Measurements from ENCODE around the gene LTC4S. TPM values are rescaled to one million over a fixed set of nuclear protein-coding genes. Genes with fewer than 3 reads are reported as not detected.

Gene LTC4S
- total RNA-seq, 1 experiment from 2014 or later = not detected

DNA sequence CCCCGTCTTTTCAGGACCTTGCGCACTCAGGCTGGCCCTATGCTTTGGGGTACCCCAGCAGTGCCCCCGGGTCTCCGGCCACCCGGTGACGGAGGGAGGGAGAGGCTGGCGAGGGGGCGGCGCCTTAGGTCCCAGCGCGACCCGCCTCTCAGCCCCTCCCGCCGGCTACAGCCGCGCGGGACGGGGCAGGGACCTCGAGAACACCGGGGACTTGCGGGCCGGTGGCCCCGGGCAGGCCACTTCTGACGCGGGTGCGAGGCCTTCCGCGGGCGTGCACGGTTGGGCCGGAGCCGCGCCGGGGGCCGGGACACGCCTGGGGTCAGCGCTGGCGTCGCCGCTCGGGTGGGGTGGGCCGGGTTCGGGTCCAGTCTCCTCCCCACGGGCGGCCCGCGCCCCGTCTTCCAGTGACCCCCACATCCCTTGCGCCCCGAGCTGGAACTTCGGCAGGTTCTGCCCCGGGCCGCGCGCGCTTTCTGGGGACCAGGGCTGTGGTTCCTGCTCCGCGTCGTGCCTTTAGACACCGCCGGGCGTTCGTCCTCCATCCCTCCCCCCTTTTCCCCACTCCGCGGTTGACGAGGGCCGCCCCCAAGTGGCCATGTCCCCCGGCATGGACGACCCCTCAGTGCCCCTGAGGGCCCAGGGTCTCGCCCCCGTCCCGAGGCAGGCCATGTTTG is 23.1 kb downstream of the LTC4S start:
- DNase-seq (ENCODE audit: low read depth, low spot score) = no peak
- in situ Hi-C loops (cut with HindIII; ENCODE audit: low pct_unique_long_range_greater_than_20kb, low sequenced_read_pairs) = no loop called here

DNA sequence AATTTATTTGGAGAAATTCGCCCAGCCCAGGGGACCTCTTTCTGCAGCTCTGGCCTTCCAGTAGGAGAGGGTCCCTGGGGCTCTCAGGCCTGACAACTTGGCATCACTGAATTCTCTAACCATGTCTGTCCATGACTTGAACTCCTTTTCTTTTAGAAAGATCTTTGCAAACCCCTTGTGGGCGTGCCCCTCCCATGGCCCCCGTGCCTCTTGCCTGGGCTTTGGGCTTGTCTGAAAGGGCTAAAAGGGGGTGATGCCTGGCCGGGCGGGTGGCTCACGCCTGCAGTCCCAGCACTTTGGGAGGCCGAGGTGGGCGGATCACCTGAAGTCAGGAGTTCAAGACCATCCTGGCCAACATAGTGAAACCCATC is 23.7 kb downstream of the LTC4S start:
- in situ Hi-C loops (cut with HindIII; ENCODE audit: low pct_unique_long_range_greater_than_20kb, low sequenced_read_pairs) = no loop called here
- DNase-seq (ENCODE audit: low read depth, low spot score) = no peak

DNA sequence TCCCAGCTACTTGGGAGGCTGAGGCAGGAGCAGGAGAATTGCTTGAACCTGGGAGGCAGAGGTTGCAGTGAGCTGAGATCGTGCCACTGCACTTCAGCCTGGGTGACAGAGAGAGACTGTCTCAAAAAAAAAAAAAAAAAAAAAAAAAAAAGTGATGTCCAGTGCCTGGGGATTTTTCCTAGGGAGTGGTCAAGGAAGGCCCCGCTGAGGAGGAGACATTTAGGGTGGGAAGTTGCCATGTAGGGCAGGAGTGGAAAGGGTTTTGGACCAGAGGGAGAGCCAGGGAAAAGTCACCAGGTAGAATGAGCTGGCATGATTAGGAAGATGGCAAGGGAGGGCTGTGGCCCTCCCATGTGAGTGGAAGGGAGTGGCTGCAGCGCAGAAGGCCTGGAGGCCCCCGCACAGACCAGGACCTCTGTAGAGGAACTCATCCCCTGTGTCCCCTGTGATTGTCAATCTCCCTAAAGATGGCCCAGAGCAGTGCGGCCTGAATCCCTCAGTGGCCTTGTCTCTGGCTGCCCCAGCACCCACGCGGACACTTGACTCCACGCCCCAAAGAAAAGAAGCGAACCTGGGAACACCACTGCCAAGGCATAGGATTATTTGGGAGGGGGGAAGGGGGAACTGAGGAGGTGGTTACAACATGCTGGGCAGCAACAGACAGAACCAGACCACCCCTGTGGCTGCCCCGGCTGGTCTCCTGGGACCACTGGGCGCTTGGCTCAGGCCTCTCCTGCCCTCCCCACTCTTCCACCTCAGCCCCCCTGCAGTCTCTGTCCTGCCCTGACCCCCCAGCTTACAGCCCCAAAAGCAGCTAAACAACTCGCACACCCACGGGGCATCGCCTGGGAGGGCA is 24.3 kb downstream of the LTC4S start:
- no peak for DNase-seq (ENCODE audit: low read depth, low spot score)
- in situ Hi-C loops (cut with HindIII; ENCODE audit: low pct_unique_long_range_greater_than_20kb, low sequenced_read_pairs) = no loop called here

DNA sequence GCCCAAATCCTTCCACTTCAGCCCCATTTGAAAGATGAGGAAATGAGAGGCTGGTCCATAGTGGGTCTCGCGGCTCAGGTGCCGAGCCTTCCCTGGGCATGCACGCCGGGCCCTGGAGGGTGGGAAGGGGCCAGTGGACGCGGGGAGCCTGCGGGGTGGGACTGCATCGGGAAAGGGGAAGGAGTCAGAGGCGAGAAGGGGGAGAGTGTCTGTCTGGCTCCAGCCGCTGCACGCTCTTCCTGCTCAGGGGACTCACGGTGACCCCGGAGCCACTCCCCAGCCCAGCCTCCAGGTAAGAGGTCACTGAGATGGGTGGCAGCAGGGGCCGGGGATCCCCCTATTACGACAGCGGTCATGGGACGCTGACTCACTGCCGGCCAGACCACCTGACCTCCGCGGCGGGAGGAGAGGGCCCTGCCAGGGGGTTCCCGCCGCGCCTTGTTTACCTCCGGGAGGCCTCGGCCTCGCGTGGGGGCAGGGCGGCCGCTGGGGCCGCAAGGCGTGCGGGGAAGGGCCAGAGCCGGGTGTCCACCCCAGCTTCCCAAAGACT is 25.0 kb downstream of the LTC4S start:
- peak; percentile 82 for DNase-seq (ENCODE audit: low read depth, low spot score)

GRCh38 chr5:179819296-179820126 is 25.7 kb downstream of the LTC4S start:
- peak; percentile 68 for DNase-seq (ENCODE audit: low read depth, low spot score)
- in situ Hi-C loops (cut with HindIII; ENCODE audit: low pct_unique_long_range_greater_than_20kb, low sequenced_read_pairs) = no loop called here

More for the DNA sequence above, 25.0 kb downstream of the LTC4S start:
- in situ Hi-C loops (cut with HindIII; ENCODE audit: low pct_unique_long_range_greater_than_20kb, low sequenced_read_pairs) = no loop called here

DNA sequence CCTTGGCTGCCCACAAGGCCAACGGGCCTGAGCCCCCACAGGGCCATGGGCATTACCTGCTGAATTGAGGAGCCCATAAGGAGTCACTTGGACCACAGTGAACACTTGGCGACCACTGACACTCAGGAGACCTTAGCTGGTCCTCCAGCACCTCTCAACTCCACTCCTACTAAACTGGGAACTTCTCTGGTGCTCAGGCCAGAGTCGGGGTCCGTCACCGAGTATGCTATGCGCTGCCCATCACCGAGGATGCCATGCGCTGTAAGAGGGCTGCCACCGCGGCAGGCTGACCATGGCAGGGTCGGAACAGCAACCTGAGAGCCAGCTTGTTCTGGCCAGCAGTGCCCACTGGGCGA is 26.3 kb downstream of the LTC4S start:
- DNase-seq (ENCODE audit: low read depth, low spot score) = no peak
- in situ Hi-C loops (cut with HindIII; ENCODE audit: low pct_unique_long_range_greater_than_20kb, low sequenced_read_pairs) = no loop called here

DNA sequence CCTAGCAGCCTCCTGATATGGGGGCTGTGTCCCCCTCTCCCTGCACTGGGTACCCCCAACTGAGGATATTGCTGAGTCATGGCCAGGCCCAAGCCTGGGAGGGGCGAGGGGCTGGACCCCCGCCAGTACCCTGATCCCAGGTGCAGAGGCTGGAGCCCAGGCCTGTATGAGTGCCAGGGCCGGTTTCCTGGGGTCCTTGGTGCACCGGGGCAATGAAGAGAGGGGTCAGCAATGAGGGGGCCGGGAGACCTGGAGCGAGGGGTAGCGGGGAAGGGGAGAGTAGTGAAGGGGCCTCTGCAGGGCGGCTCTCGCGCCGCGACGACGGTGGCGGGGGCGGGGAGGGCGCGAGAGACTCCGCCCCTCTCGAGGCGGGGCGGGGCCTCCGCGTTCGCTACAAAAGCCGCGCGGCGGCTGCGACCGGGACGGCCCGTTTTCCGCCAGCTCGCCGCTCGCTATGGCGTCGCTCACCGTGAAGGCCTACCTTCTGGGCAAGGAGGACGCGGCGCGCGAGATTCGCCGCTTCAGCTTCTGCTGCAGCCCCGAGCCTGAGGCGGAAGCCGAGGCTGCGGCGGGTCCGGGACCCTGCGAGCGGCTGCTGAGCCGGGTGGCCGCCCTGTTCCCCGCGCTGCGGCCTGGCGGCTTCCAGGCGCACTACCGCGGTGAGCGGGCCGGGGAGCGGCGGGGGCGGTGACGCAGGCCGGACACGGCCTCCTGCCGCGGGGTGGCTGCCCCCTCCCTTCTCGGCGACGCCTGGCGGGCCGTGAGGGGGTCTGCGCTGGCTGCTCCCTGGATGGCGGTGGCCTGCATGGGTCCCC is 26.9 kb downstream of the LTC4S start, which contains the start of gene SQSTM1:
TSS of gene SQSTM1 (plus strand) at position 423 of the 815 bp plus-strand sequence. CDS start at position 455, 32 bp downstream.
- in situ Hi-C loops (cut with HindIII; ENCODE audit: low pct_unique_long_range_greater_than_20kb, low sequenced_read_pairs) = no loop called here
- DNase-seq (ENCODE audit: low read depth, low spot score) = peak; percentile 71

- in situ Hi-C loops (cut with HindIII; ENCODE audit: low pct_unique_long_range_greater_than_20kb, low sequenced_read_pairs) = no loop called here
- peak; percentile 89 for DNase-seq (ENCODE audit: low read depth, low spot score)
Observed at GRCh38 chr5:179821298-179822058, 27.7 kb downstream of the LTC4S start.

DNA sequence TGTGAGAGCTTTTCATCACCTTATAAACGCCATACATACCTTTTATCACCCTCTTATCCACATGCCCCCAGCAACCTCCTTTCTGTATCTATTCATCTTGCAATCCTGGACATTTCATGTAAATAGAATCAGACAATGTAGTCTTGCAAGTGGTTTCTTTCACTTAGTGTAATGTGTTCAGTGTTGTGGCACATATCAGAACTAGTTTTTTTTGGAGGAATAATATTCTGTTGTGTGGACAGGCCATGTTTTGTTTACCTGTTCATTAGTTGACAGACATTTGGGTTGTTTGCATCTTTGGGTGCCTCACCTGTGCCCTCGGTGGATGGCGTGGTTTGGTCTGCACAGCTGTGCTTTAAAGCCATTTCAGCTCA is 28.3 kb downstream of the LTC4S start:
- in situ Hi-C loops (cut with HindIII; ENCODE audit: low pct_unique_long_range_greater_than_20kb, low sequenced_read_pairs) = no loop called here
- no peak for DNase-seq (ENCODE audit: low read depth, low spot score)

GRCh38 chr5:179822444-179822990 is 28.7 kb downstream of the LTC4S start:
- no peak for DNase-seq (ENCODE audit: low read depth, low spot score)
- in situ Hi-C loops (cut with HindIII; ENCODE audit: low pct_unique_long_range_greater_than_20kb, low sequenced_read_pairs) = no loop called here

DNA sequence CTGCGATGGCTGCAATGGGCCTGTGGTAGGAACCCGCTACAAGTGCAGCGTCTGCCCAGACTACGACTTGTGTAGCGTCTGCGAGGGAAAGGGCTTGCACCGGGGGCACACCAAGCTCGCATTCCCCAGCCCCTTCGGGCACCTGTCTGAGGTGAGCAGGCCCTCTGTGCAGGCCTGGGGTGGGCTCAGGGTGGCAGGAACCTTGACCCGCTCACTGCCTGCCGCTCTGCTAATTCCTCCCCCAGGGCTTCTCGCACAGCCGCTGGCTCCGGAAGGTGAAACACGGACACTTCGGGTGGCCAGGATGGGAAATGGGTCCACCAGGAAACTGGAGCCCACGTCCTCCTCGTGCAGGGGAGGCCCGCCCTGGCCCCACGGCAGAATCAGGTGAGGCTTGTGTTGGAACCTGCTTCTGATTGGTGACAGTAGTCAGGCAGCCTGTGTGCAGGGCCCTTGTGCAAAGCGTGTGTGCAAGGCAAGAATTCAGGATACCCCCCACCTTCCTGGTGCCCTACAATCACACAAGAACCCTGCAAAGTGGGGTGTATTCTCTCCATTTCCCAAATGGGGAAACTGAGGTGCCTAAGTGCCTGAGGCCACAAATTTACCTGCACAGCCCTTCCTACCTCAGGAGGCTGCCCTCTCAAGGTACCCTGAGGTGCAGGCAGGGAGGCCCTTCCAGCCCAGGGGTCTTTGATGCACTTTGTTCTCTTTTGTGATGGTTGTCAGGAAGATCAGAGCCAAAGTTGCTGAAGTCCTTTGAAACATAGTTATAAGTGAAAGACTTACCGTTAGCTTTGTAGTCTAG is 30.4 kb downstream of the LTC4S start:
- in situ Hi-C loops (cut with HindIII; ENCODE audit: low pct_unique_long_range_greater_than_20kb, low sequenced_read_pairs) = no loop called here
- no peak for DNase-seq (ENCODE audit: low read depth, low spot score)

- in situ Hi-C loops (cut with HindIII; ENCODE audit: low pct_unique_long_range_greater_than_20kb, low sequenced_read_pairs) = no loop called here
- no peak for DNase-seq (ENCODE audit: low read depth, low spot score)
Observed at GRCh38 chr5:179824745-179825112, 30.9 kb downstream of the LTC4S start.

DNA sequence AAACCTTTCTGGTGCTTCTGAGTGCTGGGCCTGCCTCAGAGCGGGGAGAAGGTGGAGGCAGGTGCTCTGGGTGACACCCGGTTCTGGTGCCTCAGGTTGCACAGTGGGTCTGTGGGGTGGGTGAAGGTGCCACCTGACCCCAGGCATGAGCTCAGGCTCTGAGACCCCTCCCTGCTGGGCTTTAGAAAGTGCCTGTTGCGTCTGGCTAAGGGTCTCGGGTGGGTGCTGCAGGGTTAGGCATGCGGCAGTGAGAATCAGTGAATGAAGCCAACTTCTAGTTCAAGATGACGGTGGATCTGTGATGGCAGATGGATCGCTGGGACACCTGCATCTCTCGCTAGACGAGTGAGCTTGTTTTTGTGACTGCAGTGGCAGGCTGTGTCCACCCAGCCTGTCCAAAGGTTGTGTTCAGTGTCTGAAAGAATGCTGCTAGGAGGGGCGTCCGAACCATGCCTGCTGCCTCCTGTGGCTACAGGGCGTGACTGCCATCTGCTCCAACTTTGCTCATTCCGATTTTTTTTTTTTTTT is 31.9 kb downstream of the LTC4S start:
- DNase-seq (ENCODE audit: low read depth, low spot score) = no peak
- in situ Hi-C loops (cut with HindIII; ENCODE audit: low pct_unique_long_range_greater_than_20kb, low sequenced_read_pairs) = no loop called here

- no peak for DNase-seq (ENCODE audit: low read depth, low spot score)
- in situ Hi-C loops (cut with HindIII; ENCODE audit: low pct_unique_long_range_greater_than_20kb, low sequenced_read_pairs) = no loop called here
Observed at GRCh38 chr5:179827680-179828079, 33.9 kb downstream of the LTC4S start.

GRCh38 chr5:179828756-179829421 is 35.1 kb downstream of the LTC4S start:
- no peak for DNase-seq (ENCODE audit: low read depth, low spot score)
- in situ Hi-C loops (cut with HindIII; ENCODE audit: low pct_unique_long_range_greater_than_20kb, low sequenced_read_pairs) = no loop called here
